GM19043 (cell line): ENCODE results near the gene HS3ST5.

Experiments
- ATAC-seq: cut with Tn5 transposase; IDR thresholded peaks from one replicate; pipeline ENCODE4 v1.9.1; 2021; ENCODE audit warnings: low read depth; ENCODE audit not compliant: unreplicated experiment

HS3ST5 gene

DNA sequence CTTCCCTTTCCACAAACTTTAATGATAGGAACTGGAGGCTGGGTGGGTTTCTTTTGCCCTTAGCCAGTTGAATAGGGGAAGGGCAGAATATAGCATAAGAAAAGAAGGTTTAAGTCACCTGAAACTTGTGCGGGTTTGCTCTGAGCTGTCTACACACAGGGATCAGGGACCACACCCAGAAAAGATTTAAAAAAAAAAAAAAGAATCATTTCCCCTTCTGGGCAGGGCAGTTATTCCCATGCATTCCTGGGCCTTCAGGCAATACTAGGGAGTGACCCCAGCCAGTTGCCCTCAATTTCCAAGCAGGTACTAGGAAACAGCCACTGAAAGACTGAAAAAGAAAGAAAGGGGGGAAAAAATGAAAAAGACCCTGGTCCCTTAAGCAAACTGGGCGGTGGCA is 332.3 kb downstream of the HS3ST5 start:
- no peak for ATAC-seq

DNA sequence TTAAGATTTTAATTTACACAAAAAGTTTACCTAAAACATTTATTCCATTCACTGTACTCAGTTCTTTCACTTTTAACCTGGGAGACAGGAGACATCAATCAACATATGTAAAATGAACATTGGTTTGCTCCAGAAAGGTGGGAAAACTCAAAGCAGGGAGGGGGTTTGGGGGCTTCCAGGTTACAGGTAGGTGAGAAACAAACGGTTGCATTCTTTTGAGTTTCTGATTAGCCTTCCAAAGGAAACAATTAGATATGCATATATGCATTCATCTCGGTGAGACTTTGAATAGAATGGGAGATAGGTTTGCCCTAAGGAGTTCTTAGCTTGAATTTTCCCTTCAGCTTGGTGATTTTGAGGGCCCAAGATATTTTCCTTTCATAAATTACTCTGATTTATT is 333.6 kb downstream of the HS3ST5 start:
- ATAC-seq, result no peak

DNA sequence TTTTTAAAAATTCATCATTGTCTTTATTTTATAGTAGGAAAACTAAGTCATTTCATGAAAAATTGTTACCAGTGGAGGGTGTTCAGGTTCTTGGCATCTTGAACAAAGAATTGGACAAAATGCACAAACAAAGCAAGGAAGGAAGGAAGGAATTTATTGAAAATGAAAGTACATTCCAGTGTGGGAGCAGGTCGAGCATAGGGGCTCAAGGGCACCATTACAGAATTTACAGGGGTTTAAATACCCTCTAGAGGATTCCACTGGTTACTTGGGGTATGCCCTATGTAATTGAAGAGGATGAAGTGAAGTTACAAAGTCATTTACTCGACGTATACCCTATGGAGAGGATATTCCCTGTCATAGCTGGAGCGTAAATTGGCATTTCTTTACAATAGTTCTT is 334.5 kb downstream of the HS3ST5 start:
- no peak for ATAC-seq

DNA sequence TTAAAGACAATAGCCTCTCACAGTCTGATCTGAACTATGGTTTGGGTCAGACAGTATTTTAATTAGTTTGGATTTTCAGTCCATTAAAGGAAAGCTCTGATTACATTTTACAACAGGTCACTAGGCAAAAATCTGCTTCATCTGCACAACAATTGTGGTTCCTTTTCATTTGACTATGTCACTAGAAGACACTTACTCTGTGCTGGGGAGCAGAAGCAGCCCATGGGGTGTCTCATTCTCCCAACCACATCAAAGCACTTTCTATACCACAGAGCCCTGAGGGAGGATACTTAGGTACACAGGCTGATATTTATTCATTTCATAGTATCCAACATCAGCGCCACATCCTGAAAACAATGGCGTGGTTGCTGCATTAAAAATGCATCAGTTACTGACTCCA is 335.3 kb downstream of the HS3ST5 start:
- ATAC-seq, result peak; percentile 84
